Measurements from ENCODE around the gene ATXN10. TPM values are rescaled to one million over a fixed set of nuclear protein-coding genes. Genes with fewer than 3 reads are reported as not detected.

The ATXN10 gene
- total and polyA plus RNA-seq, 2 of the 13 experiments (the other 11 are each of a cell fraction or from before 2014, with no cell fraction given), result 60.1 to 194 TPM

GRCh38 chr22:45742866-45743450 is 71.3 kb downstream of the ATXN10 start (continued):
- TF ChIP-seq, protein P1, sequence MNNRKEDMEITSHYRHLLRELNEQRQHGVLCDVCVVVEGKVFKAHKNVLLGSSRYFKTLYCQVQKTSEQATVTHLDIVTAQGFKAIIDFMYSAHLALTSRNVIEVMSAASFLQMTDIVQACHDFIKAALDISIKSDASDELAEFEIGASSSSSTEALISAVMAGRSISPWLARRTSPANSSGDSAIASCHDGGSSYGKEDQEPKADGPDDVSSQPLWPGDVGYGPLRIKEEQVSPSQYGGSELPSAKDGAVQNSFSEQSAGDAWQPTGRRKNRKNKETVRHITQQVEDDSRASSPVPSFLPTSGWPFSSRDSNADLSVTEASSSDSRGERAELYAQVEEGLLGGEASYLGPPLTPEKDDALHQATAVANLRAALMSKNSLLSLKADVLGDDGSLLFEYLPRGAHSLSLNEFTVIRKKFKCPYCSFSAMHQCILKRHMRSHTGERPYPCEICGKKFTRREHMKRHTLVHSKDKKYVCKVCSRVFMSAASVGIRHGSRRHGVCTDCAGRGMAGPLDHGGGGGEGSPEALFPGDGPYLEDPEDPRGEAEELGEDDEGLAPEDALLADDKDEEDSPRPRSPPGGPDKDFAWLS (CRISPR knock-in tag; IDR thresholded peaks at IDR 0.05; ENCODE audit: borderline replicate concordance), result no peak
- TF ChIP-seq NFIB (CRISPR knock-in tag; IDR thresholded peaks at IDR 0.05; ENCODE audit: borderline replicate concordance) (no peak), ZFP90 (CRISPR knock-in tag; IDR thresholded peaks at IDR 0.05; ENCODE audit: borderline replicate concordance) (no peak), AGO2 (optimal IDR thresholded peaks at IDR 0.05; ENCODE audit: low read depth, low read length) (no peak), NKX3-1 (CRISPR knock-in tag; IDR thresholded peaks at IDR 0.05) (peak; percentile 83), HNF1B (CRISPR knock-in tag; IDR thresholded peaks at IDR 0.05) (peak; percentile 66; the same call in 1 of the 2 replicates), ZNF670 (CRISPR knock-in tag; IDR thresholded peaks at IDR 0.05; ENCODE audit: borderline replicate concordance) (no peak; the same call in 1 of the 2 replicates), ZNF274 (CRISPR knock-in tag; IDR thresholded peaks at IDR 0.05) (0 out of 2 replicates have a peak, but pooled peaks have one; percentile 50), ZNF841 (CRISPR knock-in tag; IDR thresholded peaks at IDR 0.05; ENCODE audit: borderline replicate concordance) (no peak), NCOR1 (IDR thresholded peaks at IDR 0.05; ENCODE audit: borderline replicate concordance, low read length) (peak; percentile 98), ZSCAN9 (CRISPR knock-in tag; IDR thresholded peaks at IDR 0.05; ENCODE audit: borderline replicate concordance) (peak; percentile 96), ZNF672 (CRISPR knock-in tag; IDR thresholded peaks at IDR 0.05) (no peak), CBFB (CRISPR knock-in tag; IDR thresholded peaks at IDR 0.05) (peak; percentile 90), HOXA7 (CRISPR knock-in tag; IDR thresholded peaks at IDR 0.05) (no peak), ARID2 (CRISPR knock-in tag; IDR thresholded peaks at IDR 0.05; ENCODE audit: borderline replicate concordance) (no peak), FOSL1 (CRISPR knock-in tag; IDR thresholded peaks at IDR 0.05; ENCODE audit: borderline replicate concordance) (no peak), BRCA1 (CRISPR knock-in tag; IDR thresholded peaks at IDR 0.05) (no peak), ZNF44 (CRISPR knock-in tag; IDR thresholded peaks at IDR 0.05) (no peak), CBX1 (IDR thresholded peaks at IDR 0.05; ENCODE audit: low read depth) (peak; percentile 38), KDM1A (CRISPR knock-in tag; IDR thresholded peaks at IDR 0.05) (peak; percentile 84; the same call in 1 of the 2 replicates), PAXIP1 (CRISPR knock-in tag; conservative IDR thresholded peaks at IDR 0.05) (peak; percentile 99)
- TF ChIP-seq, protein P2, sequence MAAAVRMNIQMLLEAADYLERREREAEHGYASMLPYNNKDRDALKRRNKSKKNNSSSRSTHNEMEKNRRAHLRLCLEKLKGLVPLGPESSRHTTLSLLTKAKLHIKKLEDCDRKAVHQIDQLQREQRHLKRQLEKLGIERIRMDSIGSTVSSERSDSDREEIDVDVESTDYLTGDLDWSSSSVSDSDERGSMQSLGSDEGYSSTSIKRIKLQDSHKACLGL (CRISPR knock-in tag; IDR thresholded peaks at IDR 0.05), result no peak

All from HepG2 (cell line).